Measurements from ENCODE around the gene PIK3R6.
A peak's percentile ranks its signal among the peaks of the same experiment; 100 is the strongest.

PIK3R6 gene

DNA sequence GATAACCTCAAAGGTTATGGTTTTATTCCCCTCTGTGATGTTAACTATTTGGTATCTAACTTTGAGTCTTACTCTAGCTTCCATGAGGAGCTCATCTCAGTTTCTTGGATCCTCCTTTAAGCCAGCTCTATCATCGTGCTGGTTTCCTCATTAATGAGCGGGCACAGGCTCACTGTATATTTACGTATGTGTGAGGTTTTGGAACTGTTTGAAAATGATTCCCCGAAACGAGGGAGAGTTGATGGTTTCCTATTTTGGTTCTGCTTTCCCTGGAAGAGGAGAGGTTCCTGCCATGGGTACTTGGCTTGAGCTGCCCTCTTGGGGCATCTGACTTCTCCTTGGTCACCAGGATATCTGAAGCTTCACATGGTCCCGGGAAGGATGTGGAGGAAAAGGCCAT, 32.7 kb upstream of the PIK3R6 start:
- Histone ChIP-seq H4K20me1 (ENCODE audit: insufficient read depth, low read length, poor library complexity, severe bottlenecking) (no peaks in the 10 kb centered on the region), H3K79me2 (ENCODE audit: insufficient read depth, low read length) (no peaks in the 10 kb centered on the region), H3K9me3 (ENCODE audit: insufficient read depth, low read depth, low read length) (no peaks in the 10 kb centered on the region), H3K9me2 (replicated peaks; ENCODE audit: low read depth, low read length) (no peaks in the 10 kb centered on the region), H3K4me3 (ENCODE audit: low read length, poor library complexity, severe bottlenecking) (no peak overlapping the region), H3K9ac (ENCODE audit: low read depth, low read length, poor library complexity, severe bottlenecking) (peak overlapping the region; percentile 55), H3K36me3 (ENCODE audit: insufficient read depth, low read length) (peaks cover 14% of the 10 kb centered on the region; the same call in 1 of the 2 replicates), H3K4me2 (ENCODE audit: low read depth, low read length, poor library complexity, severe bottlenecking) (peak overlapping the region; percentile 84), H3K4me1 (ENCODE audit: insufficient read depth, low read length, poor library complexity, severe bottlenecking) (peaks cover 61% of the 10 kb centered on the region), H3K27me3 (ENCODE audit: insufficient read depth, low read length, poor library complexity, severe bottlenecking) (no peaks in the 10 kb centered on the region), H2AFZ (ENCODE audit: low read length) (no peak overlapping the region), H3F3A (ENCODE audit: low read depth) (no peaks in the 10 kb centered on the region)
- TF ChIP-seq, protein P1, sequence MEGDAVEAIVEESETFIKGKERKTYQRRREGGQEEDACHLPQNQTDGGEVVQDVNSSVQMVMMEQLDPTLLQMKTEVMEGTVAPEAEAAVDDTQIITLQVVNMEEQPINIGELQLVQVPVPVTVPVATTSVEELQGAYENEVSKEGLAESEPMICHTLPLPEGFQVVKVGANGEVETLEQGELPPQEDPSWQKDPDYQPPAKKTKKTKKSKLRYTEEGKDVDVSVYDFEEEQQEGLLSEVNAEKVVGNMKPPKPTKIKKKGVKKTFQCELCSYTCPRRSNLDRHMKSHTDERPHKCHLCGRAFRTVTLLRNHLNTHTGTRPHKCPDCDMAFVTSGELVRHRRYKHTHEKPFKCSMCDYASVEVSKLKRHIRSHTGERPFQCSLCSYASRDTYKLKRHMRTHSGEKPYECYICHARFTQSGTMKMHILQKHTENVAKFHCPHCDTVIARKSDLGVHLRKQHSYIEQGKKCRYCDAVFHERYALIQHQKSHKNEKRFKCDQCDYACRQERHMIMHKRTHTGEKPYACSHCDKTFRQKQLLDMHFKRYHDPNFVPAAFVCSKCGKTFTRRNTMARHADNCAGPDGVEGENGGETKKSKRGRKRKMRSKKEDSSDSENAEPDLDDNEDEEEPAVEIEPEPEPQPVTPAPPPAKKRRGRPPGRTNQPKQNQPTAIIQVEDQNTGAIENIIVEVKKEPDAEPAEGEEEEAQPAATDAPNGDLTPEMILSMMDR (conservative IDR thresholded peaks at IDR 0.05; ENCODE audit: low read length), result no peak
- TF ChIP-seq EZH2phosphoT487 (IDR thresholded peaks at IDR 0.05; ENCODE audit: borderline replicate concordance), result no peak

DNA sequence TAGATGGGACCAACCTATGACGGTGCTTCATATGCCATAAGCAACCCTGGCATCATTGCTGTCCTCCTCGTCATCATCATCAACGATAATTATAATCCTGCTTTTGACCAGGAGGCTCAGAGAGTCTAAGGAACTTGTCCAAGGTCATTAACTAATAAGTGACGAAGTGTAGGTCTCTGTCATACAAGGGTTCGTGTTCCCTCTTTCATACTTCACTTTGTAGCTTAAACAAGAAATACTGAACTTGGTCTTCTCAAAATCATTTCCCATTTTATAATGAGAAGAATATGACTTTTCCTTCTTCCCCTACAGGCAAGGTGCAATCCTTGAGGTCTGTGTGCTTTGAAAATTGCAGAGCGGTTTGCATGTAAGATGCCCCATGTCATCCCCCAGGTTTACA, 31.2 kb upstream of the PIK3R6 start:
- Histone ChIP-seq H3K9me3 (ENCODE audit: insufficient read depth, low read depth, low read length) (no peaks in the 10 kb centered on the region), H3K9me2 (replicated peaks; ENCODE audit: low read depth, low read length) (no peaks in the 10 kb centered on the region), H2AFZ (ENCODE audit: low read length) (no peak overlapping the region), H3K36me3 (ENCODE audit: insufficient read depth, low read length) (no peaks in the 10 kb centered on the region), H4K20me1 (ENCODE audit: insufficient read depth, low read length, poor library complexity, severe bottlenecking) (no peaks in the 10 kb centered on the region), H3K79me2 (ENCODE audit: insufficient read depth, low read length) (no peaks in the 10 kb centered on the region), H3F3A (ENCODE audit: low read depth) (no peaks in the 10 kb centered on the region), H3K27me3 (ENCODE audit: insufficient read depth, low read length, poor library complexity, severe bottlenecking) (no peaks in the 10 kb centered on the region), H3K4me1 (ENCODE audit: insufficient read depth, low read length, poor library complexity, severe bottlenecking) (peaks cover 63% of the 10 kb centered on the region), H3K9ac (ENCODE audit: low read depth, low read length, poor library complexity, severe bottlenecking) (peak overlapping the region; percentile 35), H3K4me2 (ENCODE audit: low read depth, low read length, poor library complexity, severe bottlenecking) (peak overlapping the region; percentile 84), H3K4me3 (ENCODE audit: low read length, poor library complexity, severe bottlenecking) (peak overlapping the region; percentile 55)
- TF ChIP-seq, protein P1 (conservative IDR thresholded peaks at IDR 0.05; ENCODE audit: low read length), result no peak
- TF ChIP-seq EZH2phosphoT487 (IDR thresholded peaks at IDR 0.05; ENCODE audit: borderline replicate concordance), result no peak

DNA sequence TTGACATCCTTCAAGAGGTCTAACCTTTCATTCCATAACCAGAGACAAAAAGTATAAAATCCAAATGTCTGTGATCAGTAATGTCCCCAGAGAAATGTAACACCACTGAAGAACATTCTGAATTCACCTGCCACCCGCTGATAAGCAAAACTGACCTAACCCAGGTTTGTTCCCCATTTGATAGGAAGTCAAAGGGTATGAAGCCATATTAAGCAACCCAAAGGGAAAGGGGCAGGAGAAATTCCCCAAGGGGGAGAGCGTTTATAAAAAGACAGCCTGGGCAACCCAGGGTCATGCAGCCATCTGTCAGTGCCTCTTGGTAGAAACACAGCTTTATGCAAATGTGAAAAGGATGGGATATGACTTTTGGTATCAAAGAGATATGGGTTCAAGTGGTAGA, 30.7 kb upstream of the PIK3R6 start:
- no peaks in the 10 kb centered on the region for H3K27me3 ChIP-seq (ENCODE audit: insufficient read depth, low read length, poor library complexity, severe bottlenecking)
- no peaks in the 10 kb centered on the region; the same call in 1 of the 2 replicates for H3K36me3 ChIP-seq (ENCODE audit: insufficient read depth, low read length)
- H3K4me1 ChIP-seq (ENCODE audit: insufficient read depth, low read length, poor library complexity, severe bottlenecking), result peaks cover 63% of the 10 kb centered on the region
- TF ChIP-seq, protein P1 (conservative IDR thresholded peaks at IDR 0.05; ENCODE audit: low read length), result no peak
- TF ChIP-seq EZH2phosphoT487 (IDR thresholded peaks at IDR 0.05; ENCODE audit: borderline replicate concordance), result no peak
- no peaks in the 10 kb centered on the region for H3K79me2 ChIP-seq (ENCODE audit: insufficient read depth, low read length)
- peak overlapping the region; percentile 84 for H3K4me2 ChIP-seq (ENCODE audit: low read depth, low read length, poor library complexity, severe bottlenecking)
- H3K9ac ChIP-seq (ENCODE audit: low read depth, low read length, poor library complexity, severe bottlenecking), result peak overlapping the region; percentile 35
- no peak overlapping the region for H2AFZ ChIP-seq (ENCODE audit: low read length)
- no peaks in the 10 kb centered on the region for H3K9me3 ChIP-seq (ENCODE audit: insufficient read depth, low read depth, low read length)
- peak overlapping the region; percentile 55 for H3K4me3 ChIP-seq (ENCODE audit: low read length, poor library complexity, severe bottlenecking)
- no peaks in the 10 kb centered on the region for H4K20me1 ChIP-seq (ENCODE audit: insufficient read depth, low read length, poor library complexity, severe bottlenecking)
- no peaks in the 10 kb centered on the region for H3F3A ChIP-seq (ENCODE audit: low read depth)
- no peaks in the 10 kb centered on the region for H3K9me2 ChIP-seq (replicated peaks; ENCODE audit: low read depth, low read length)
